KMS-11 (cell line): ENCODE data around the gene FGF11.

Experiments
- H2AFZ ChIP-seq: fragments of 200-600 bp; sonication (generic); 2 replicates; pipeline ENCODE4 v1.6.1; 2016; ENCODE audit warnings: antibody characterized with exemption, mixed run types, low read depth
- H3K27ac ChIP-seq: fragments of 200-600 bp; sonication (generic); 2 replicates; pipeline ENCODE4 v1.6.1; 2016; ENCODE audit warnings: mild to moderate bottlenecking, mixed run types
- H3K27me3 ChIP-seq: fragments of 200-600 bp; sonication (generic); 2 replicates; pipeline ENCODE4 v1.6.1; 2017; ENCODE audit warnings: mild to moderate bottlenecking, low read depth, mixed run types, moderate library complexity; ENCODE audit not compliant: insufficient read depth
- H3K36me3 ChIP-seq: fragments of 200-600 bp; sonication (generic); 2 replicates; pipeline ENCODE4 v1.6.1; 2017; ENCODE audit warnings: mild to moderate bottlenecking, mixed run types; ENCODE audit not compliant: insufficient read depth
- H3K4me1 ChIP-seq: fragments of 200-600 bp; sonication (generic); 2 replicates; pipeline ENCODE4 v1.6.1; 2016; ENCODE audit warnings: mild to moderate bottlenecking, low read depth, mixed run types; ENCODE audit not compliant: poor library complexity, severe bottlenecking
- H3K4me2 ChIP-seq: fragments of 200-600 bp; sonication (generic); 2 replicates; pipeline ENCODE4 v1.7.0; 2016; ENCODE audit warnings: mild to moderate bottlenecking, mixed run types
- H3K4me3 ChIP-seq: fragments of 200-600 bp; sonication (generic); IDR thresholded peaks from 2 replicates; pipeline ENCODE4 v1.6.1; 2017; ENCODE audit warnings: low read depth, low read length, mixed read lengths; ENCODE audit not compliant: insufficient read depth
- H3K79me2 ChIP-seq: fragments of 200-600 bp; sonication (generic); 2 replicates; pipeline ENCODE4 v1.6.1; 2016; ENCODE audit warnings: low read depth, mixed run types; ENCODE audit not compliant: insufficient read depth
- H3K9ac ChIP-seq: fragments of 200-600 bp; sonication (generic); 2 replicates; pipeline ENCODE4 v1.6.1; 2016; ENCODE audit warnings: mild to moderate bottlenecking, mixed run types
- H4K20me1 ChIP-seq: fragments of 200-600 bp; sonication (generic); 2 replicates; pipeline ENCODE4 v1.6.1; 2016; ENCODE audit warnings: mild to moderate bottlenecking, mixed run types; ENCODE audit not compliant: insufficient read depth
- TF ChIP-seq, protein P1 (sequence below): fragments of 200-600 bp; sonication (generic); conservative IDR thresholded peaks from 2 replicates; pipeline ENCODE4 v1.6.1; 2017; ENCODE audit warnings: low read depth, mild to moderate bottlenecking, antibody characterized with exemption, low read length, moderate library complexity, mixed read lengths

The FGF11 gene

DNA sequence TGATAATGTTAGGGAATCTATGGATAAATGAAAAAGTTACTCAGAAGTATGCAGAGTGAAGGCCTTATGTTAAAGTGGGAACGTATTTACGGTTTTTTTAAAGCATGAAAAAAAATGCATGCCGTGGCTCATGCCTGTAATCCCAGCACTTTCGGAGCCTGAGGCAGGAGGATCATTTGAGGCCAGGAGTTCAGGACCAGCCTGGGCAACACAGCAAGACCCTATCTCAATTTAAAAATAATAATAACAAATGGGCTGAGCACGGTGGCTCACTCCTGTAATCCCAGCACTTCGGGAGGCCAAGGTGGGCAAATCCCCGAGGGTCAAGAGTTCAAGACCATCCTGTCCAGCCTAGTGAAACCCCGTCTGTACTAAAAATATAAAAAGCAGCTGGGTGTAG lies 50.8 kb downstream of the FGF11 start:
- H3K79me2 ChIP-seq = peaks cover 51% of the 10 kb centered on the region
- H3K4me2 ChIP-seq = no peak overlapping the region
- H3K4me3 ChIP-seq = no peak overlapping the region
- no peaks in the 10 kb centered on the region for H3K36me3 ChIP-seq
- no peaks in the 10 kb centered on the region for H4K20me1 ChIP-seq
- H2AFZ ChIP-seq = no peak overlapping the region
- H3K27me3 ChIP-seq = no peaks in the 10 kb centered on the region
- TF ChIP-seq, protein P1, sequence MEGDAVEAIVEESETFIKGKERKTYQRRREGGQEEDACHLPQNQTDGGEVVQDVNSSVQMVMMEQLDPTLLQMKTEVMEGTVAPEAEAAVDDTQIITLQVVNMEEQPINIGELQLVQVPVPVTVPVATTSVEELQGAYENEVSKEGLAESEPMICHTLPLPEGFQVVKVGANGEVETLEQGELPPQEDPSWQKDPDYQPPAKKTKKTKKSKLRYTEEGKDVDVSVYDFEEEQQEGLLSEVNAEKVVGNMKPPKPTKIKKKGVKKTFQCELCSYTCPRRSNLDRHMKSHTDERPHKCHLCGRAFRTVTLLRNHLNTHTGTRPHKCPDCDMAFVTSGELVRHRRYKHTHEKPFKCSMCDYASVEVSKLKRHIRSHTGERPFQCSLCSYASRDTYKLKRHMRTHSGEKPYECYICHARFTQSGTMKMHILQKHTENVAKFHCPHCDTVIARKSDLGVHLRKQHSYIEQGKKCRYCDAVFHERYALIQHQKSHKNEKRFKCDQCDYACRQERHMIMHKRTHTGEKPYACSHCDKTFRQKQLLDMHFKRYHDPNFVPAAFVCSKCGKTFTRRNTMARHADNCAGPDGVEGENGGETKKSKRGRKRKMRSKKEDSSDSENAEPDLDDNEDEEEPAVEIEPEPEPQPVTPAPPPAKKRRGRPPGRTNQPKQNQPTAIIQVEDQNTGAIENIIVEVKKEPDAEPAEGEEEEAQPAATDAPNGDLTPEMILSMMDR = no peak
- no peak overlapping the region for H3K27ac ChIP-seq
- no peak overlapping the region for H3K9ac ChIP-seq
- no peaks in the 10 kb centered on the region for H3K4me1 ChIP-seq

DNA sequence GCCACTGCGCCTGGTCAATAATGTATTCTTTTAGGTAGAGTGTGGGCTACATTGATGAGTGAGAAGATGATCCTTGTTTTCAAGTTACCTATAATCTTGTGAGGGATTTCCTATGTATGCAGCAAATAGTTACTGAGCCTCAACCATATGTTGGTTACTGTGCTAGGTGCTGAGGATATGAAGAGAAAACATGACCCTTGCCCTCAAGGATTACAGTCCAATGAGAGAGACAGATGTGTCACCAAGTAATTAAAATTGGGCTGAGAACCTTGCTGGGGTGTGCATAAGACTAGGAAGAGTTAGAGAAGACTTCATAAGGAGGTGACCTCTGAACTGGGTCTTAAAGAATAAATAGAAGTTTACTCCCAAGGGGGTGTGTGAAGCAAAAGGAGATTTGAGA lies 52.3 kb downstream of the FGF11 start:
- Histone ChIP-seq H3K9ac (no peak overlapping the region), H3K4me3 (no peak overlapping the region), H3K27me3 (no peaks in the 10 kb centered on the region), H2AFZ (no peak overlapping the region), H3K36me3 (no peaks in the 10 kb centered on the region), H3K4me2 (no peak overlapping the region), H3K27ac (no peak overlapping the region), H3K4me1 (no peaks in the 10 kb centered on the region), H4K20me1 (no peaks in the 10 kb centered on the region), H3K79me2 (peaks cover 38% of the 10 kb centered on the region; the same call in 1 of the 2 replicates)
- TF ChIP-seq, protein P1 = no peak

DNA sequence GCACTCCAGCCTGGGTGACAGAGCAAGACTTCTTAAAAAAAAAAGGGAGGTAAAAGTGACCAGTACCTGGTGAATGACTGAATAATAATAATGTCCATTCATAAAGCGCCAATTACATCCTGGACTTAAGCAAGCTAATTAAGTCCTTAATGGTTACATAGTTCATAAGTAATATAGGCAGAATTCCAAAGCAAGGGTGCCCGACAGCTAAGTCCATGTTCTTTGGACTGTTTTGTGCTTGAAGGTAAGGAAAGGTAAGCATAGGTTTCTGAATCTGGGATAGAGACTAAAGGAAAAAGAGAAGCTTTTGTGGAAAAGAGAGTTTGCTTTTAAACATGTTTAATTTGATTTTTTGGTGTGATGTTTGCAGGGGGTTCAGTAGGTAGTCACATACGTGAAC lies 54.6 kb downstream of the FGF11 start:
- Histone ChIP-seq H3K4me1 (no peaks in the 10 kb centered on the region), H3K79me2 (peaks cover 33% of the 10 kb centered on the region; the same call in 1 of the 2 replicates), H3K4me2 (no peak overlapping the region), H3K9ac (no peak overlapping the region), H3K36me3 (no peaks in the 10 kb centered on the region), H3K27ac (no peak overlapping the region), H3K4me3 (no peak overlapping the region), H2AFZ (no peak overlapping the region), H4K20me1 (no peaks in the 10 kb centered on the region), H3K27me3 (no peaks in the 10 kb centered on the region)
- TF ChIP-seq, protein P1 = no peak
